NCI-H446 treated with DMSO at 0.1 percent for 48 hours (cell line): ENCODE measurements around the gene STK24.

Experiments
- DNase-seq: peaks from one replicate; lab custom pipeline; 2025; lab: John Stamatoyannopoulos, UW

STK24 gene

GRCh38 chr13:98556968-98557631 is 19.8 kb downstream of the STK24 start:
- DNase-seq: no peak

DNA sequence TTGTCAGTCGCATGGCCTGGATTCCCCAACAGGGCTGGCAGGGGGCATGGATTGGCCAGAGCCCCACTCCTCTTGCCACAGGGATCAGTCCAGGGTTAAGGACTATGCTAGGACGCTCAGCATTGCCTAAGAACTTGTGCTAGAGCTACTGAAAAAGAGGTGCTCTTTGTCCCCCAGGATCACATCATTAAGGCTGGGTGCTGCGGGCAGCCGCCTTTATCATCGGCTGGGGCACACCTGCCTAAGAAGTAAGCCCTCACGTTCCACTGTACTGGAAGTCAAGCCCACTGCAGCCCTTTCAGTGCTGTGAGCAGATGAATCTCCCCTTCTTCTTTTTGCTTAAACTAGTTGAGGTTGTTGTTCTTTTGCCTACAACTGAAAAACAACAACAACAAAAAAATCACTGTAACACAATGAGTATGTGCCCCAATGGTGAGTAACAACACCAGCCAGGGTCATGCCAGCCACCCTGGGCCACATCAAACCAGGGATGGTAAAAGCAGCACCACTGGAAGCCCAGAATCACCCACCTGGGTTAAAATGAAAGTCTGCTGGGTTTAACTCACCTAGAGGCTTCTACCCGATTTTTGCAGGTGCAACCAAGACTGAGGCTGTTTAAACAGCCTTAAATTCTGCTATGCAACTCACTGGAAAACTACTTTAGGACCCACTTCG is 20.6 kb downstream of the STK24 start:
- DNase-seq: no peak

- DNase-seq: no peak
These were observed 27.1 kb downstream of the STK24 start for GRCh38 chr13:98549728-98550317.

DNA sequence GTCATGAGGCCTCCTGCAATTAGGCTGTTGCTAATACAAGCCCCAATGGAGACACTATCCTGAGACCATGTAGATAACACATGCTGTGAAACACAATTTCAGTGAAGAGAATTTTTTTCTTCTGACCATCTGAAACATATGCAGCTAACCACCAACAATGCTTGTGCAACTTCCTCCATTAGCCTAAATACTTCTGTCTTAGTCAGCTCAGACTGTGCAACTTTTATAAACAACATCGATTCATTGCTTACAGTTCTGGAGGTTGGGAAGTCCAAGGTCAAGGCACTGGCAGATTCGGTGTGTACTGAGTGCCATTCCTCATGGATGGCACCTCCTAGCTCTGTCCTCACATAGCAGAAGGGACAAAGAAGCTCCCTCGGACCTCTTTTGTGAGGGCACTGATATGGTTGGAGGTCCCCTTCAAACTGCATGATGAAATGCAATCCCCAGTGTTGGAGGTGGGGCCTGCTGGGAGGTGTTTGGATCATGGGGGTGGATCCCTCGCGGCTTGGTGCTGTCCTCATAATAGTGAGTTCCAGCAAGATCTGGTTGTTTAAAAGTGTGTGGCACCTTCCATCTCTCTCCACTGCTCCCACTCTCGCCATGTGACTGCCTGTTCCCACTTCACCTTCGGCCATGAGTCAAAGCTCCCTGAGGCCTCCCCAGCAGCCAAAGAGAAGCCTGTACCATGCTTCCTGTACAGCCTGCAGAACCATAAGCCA is 27.7 kb downstream of the STK24 start:
- DNase-seq: no peak

- DNase-seq: no peak
These were observed 28.7 kb downstream of the STK24 start for GRCh38 chr13:98548230-98548629.

GRCh38 chr13:98547455-98547854 is 29.5 kb downstream of the STK24 start:
- DNase-seq: no peak

DNA sequence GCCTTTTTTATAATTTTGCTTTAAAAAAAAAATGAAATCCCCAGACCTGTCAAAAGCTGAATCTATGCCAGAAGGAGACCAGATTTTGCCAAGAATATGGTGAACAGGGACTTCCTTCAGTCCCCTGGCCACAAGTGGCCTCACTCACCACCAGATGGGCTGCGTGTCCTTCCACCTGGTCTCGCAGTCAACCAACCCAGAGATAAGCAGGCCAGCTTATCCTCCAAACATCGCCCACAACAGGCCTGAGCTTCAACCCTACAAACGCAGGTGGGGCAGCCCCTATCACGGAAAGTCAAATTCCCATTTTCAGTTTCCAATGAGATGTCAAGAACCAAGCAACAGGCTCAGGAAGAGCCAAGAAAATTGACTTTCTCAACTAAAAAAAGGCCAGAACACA is 30.5 kb downstream of the STK24 start:
- DNase-seq: no peak

GRCh38 chr13:98544104-98544710 is 32.7 kb downstream of the STK24 start:
- DNase-seq: no peak

GRCh38 chr13:98543378-98544103 is 33.4 kb downstream of the STK24 start:
- no peak for DNase-seq

DNA sequence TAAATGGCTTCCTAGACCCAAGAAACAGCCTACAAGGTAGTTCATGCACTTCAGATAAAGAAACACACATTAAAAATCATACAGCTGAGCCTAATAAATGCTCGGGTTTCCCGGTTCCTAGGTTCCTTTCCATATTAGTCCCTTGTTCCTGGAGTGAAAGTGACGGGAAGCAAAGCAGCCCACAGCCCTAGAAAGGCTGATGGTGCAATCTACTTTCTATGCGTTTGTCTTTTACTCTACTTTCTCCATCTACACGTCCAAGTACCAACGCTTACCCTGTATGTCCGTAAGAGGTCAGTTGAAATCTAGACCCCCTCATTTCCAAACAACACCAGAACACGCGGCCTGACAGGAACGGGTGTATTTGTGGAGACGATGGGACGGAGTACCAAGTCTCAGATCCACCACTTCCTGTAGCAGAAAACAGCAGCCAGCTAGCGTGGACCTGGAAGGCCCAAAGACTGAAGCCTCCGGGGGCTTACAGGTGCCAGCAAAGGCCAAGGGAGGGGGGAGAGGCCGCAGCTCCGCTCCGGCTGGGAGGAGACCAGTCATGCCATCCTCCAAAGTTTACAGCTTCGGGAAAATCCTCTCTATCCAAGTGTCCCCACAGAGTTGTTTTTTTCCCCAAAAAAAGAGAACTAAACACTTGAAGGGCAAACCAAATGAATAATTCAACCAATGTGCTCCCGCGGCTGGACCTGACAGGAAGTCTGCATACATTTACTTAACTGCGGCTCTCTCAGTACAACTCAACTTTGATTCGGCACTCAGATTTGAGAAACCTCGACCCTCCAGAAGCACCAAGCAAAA is 34.1 kb downstream of the STK24 start:
- DNase-seq: no peak

DNA sequence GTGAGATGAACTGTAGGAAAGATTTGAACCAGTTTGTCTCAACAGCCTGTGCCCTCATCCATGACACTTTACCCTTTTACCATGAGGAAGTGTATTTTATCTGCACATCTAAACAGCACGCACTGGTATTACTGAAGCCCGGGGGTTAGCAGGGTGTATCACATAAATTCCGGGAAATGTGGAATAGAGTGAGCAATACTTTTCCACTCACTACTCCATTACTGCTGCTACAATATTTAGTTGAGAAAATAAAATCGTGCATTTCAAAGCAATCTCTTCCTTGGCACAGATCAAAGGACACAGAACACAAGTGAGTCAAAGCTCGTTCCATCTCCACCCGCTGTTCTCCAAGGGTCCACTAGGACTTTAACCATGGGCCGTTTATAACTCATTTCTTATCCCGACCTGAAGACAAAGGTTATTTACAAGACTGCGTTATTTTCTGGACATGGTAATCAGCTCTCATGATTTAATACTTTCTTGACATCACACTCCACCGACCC is 35.2 kb downstream of the STK24 start:
- no peak for DNase-seq

GRCh38 chr13:98541191-98541590 is 35.7 kb downstream of the STK24 start:
- no peak for DNase-seq

DNA sequence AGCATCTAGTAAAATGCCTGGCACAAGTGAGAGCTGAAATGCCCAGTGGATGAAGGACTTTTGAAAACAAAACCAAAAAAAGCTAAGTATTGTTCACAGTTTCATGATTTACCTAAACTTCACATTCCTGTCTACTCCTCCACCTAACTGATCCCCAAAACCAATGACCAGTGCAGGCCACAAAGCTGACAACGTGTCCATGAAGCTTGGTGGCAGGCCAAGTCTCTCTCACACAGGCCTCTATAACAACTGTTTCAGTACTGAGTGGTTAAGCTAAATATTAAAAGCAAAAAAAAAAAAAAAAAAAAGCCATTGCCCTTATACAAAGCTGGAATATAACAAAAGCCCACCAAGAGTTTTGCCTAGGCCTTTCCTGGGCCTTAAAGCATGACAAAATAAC is 36.4 kb downstream of the STK24 start:
- no peak for DNase-seq

DNA sequence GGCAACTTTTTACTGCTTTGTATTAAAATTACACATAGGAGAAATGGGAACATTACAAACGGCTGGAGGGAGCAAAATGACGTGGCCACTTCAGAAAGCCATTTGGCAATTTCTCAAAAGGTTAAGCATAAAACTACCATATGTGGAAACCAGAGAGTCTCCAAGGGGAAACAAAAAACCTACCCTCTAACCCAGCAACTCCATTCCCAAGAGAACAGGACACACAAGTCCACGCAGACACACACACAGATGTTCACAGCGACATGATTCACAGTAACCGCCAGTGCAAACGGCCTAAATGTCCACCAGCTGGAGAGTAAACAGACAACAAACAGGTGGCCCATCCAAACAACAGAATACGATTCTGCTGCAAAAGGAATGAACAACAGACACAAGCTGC is 37.2 kb downstream of the STK24 start:
- no peak for DNase-seq

GRCh38 chr13:98538876-98539275 is 38.0 kb downstream of the STK24 start:
- no peak for DNase-seq

GRCh38 chr13:98537740-98538139 is 39.2 kb downstream of the STK24 start:
- no peak for DNase-seq

DNA sequence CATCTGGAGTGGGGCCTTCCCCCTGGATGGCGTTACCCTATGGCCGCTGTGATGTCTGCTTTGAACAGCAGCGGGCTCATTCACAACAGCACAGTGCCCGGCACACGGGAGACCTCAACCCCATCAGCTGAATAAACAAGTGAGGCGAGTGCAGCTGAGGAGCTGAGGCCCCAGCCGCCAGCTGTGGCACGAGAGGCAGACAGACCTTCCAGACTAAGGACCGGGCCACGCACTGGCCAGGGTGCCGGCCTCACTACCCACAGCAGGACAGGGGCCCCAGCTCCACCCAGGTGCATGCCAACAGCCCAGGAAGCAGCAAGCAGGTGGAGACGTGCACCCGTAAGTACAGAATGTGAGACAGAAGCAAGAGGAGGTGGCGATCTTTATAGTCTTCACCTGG is 39.6 kb downstream of the STK24 start:
- DNase-seq: no peak

DNA sequence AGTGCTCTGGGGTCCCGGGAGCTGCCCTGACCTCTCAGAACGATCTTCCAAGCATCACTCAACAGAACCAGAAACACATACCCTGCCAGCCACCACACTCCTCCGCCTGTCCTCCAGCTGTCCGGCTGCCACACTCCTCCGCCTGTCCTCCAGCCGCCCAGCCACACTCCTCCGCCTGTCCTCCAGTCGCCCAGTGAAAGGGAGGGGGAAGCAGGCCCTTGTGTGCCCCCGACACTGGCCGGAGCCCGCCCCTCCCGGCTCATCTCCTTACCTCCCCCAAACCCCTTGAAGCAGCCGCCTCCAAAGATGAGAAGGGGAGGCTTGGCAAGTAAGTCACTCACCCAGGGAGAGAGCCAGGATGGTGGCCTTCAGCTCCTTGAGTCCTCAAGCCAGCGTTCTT is 40.2 kb downstream of the STK24 start:
- DNase-seq: no peak

- DNase-seq: no peak
These were observed 41.2 kb downstream of the STK24 start for GRCh38 chr13:98535501-98536354.

GRCh38 chr13:98534821-98535220 is 42.1 kb downstream of the STK24 start:
- DNase-seq: no peak
